Muscle of back (tissue), 11 donors: ENCODE results near the gene SARS1. TPM values are rescaled to one million over a fixed set of nuclear protein-coding genes. Genes with fewer than 3 reads are reported as not detected.

Experiments used
- DNase-seq, 3 donors: peaks; one replicate each; pipeline versions ENCODE4 v3.0.0 to v3.0.0-alpha.2; 2013
- polyA plus RNA-seq, 10 donors: library from polyadenylated mRNA; unstranded; fragments of 120-200 nt; gene quantifications; one replicate each; pipeline ENCODE4 v1.2.1, GENCODE V29; 2013; ENCODE audit not compliant: insufficient read length in 10 of 10

SARS1 gene
- polyA plus RNA-seq, 10 donors: 79.7 to 94.0 (median 84.8) TPM

DNA sequence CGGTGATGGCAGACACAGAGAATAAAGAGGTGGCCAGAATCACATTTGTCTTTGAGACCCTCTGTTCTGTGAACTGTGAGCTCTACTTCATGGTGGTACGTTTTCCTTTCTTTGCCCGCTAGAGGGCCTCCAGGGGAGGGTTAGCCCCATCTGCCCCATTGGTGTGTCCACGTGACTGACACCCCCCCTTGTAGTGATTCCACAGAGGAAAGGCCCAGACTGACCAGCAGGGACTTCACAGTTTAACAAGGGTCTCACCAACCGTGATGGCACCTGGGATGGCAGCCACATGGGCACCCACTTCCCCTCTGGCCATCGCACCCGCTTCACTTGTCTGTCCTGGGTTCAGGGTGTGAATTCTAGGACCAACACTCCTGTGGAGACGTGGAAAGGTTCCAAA, 22.3 kb upstream of the SARS1 start:
- DNase-seq: no peak

GRCh38 chr1:109191891-109192290, 21.8 kb upstream of the SARS1 start:
- DNase-seq: no peak

- DNase-seq: no peak
These were observed 21.3 kb upstream of the SARS1 start for GRCh38 chr1:109192433-109192832.

DNA sequence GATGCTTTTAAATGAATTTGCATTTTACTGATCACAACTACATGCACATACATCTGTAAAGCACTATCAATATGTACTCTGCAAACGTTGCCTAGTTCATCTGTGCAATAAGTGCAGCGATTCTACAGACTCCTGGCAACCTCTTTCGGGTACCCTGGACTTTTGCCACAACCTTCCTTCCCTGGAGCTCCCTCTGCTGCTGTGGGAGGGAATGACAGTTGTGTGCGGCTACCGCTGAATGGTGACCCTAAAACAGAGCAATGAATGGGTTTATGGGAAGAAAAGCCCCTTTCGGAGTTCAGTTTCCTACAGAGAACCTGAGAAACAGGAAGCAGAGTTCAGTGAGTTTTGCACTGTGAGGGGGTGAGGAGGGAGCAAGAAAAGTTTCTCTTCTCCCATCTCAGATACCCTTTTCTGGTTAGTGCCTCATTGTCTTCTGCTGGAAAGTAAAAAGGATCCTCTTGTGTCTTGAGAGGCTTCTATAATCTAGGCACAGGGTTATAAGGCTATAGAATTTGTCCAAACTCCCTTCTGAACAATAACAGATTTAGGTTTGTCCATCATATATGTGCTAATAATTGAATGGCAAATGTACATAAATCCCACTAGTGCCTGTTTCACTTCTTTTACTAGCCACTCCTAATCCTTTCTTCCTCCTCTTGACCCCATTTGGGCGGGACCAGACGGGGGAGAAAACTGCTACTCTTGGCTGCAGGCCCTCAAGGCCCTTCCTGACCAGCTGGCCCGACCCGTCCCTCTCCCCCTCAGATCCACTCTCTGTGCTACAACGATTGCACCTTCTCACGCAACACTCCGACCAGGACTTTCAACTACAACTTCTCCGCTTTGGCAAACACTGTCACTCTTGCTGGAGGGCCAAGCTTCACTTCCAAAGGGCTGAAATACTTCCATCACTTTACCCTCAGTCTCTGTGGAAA, 19.8 kb upstream of the SARS1 start:
- DNase-seq: no peak

DNA sequence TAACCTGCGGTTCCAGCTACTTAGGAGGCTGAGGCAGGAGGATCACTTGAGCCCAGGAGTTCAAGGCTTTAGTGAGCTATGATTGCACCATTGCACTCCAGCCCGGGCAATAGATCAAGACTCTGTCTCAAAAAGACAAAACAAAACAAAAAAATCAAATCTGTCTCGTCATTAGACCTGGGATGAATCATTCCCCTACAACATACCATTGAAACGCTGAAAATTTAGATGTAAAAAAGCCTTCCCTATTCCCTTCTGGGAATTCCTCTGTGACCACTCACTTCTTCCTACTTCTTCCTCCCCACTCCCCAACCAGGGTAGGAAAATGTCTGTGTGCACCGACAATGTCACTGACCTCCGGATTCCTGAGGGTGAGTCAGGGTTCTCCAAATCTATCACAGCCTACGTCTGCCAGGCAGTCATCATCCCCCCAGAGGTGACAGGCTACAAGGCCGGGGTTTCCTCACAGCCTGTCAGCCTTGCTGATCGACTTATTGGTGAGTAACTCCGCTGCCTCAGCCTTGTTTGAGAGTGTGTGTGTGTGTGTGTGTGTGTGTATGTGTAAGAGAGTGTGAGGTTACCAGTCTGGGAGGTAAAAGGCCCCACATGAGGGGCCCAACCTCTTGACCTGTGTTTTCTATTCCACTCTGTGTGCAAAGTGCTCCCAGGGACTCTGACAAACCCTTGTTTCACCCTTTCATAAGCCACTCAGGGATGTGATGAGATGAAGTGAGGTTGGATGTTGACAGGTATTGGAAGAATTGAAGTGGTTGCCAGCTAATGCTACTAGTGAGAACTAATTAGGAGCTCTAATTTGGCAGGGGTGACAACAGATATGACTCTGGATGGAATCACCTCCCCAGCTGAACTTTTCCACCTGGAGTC, 16.3 kb upstream of the SARS1 start:
- peak in 1 of 3 donors; percentile 98 for DNase-seq

- peak in 1 of 3 donors; percentile 50 for DNase-seq
These were observed 15.5 kb upstream of the SARS1 start for GRCh38 chr1:109198043-109198695.

- DNase-seq: no peak
These were observed 15.0 kb upstream of the SARS1 start for GRCh38 chr1:109198745-109199144.

DNA sequence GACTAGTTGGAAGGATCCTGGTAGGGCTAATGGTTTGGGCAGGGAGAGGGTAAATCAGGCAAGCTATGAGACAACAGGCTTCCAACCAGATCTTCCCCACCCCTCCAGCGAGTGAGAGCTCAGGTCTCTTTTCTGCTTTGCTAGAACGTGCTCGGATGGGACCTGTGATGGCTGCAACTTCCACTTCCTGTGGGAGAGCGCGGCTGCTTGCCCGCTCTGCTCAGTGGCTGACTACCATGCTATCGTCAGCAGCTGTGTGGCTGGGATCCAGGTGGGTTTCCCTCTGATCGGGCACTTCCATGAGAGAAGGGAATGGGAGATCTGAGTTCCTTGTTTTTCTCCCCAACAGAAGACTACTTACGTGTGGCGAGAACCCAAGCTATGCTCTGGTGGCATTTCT, 14.0 kb upstream of the SARS1 start:
- no peak for DNase-seq

DNA sequence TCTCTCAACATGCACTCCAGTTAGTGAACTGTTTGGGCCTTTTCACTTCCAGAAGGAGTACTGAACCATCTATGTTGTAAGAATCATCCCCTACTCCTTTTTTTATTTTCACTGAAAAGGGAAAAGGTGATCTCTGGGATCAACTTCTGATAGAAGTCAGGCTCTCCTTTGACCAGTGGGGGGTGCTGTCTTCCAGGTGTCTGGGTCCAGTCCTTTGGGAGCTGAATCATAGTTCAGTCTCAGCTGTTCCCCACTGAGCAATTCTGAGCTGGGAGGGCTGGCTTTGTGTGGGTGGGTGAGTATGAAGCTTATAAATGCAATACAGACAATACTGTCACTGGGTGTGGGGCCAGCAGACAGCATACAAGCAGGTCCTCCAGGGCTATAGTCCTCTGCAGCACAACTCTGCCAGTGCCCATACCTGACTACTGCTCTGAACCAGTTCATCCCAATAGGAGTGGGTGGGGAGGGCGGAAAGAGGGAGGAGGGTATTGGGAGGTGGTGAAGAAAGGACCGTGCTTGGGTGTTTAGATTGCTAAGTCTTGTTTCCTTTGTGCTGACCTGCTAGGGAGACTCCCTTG, 12.5 kb upstream of the SARS1 start:
- DNase-seq: peak in 1 of 3 donors; percentile 68

DNA sequence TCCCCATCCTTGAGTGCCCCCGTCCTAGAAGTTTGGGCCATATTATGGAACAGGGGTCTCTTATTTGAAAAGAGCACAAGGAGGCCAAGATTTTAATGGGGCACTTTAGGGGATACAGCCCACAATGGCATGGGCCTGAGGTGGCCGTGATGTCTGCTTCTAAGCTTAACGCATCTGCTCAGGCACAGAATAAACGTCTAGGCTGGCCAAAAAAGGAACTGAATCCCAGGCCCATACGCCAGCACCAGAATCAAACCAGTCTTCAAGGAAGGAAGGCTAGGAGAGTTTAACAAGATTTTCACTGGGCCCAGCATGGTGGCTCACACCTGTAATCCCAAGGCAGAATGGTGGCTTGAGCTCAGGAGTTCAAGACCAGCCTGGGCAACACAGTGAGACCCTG, 9.2 kb upstream of the SARS1 start:
- DNase-seq: no peak

GRCh38 chr1:109206339-109206738, 7.4 kb upstream of the SARS1 start:
- no peak for DNase-seq

DNA sequence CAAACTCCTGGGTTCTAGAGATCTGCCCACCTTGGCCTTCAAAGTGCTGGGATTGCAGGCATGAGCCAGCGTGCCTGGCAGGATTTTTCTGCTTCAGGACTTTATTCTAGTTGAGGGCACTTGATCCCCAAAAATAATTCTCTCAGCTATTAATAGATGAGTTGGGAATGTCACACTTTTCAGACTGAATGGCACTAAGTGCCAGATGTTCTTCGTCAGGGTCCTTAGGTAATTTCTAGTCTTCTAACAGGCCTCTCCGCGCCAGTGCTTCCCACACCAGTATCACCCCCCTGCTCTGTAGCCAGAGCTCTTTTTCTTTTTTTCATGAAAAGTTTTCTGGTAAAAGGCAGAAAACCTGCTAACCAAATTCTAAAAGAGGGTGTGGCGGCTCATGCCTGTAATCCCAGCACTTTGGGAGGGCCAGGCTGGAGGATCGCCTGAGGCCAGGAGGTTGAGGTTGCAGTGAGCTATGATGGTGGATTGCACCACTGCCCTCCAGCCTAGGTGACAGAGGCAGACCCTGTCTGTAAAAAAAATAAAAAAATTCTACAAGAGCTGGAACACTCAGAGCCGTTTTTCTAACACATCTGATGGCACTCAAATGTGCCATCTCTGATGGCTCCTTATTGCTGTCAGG, 6.1 kb upstream of the SARS1 start:
- no peak for DNase-seq

GRCh38 chr1:109208394-109208793, 5.3 kb upstream of the SARS1 start:
- no peak for DNase-seq

- peak in 2 of 3 donors; percentile 9 to 53 for DNase-seq
These were observed 4.8 kb upstream of the SARS1 start for GRCh38 chr1:109208836-109209463.

GRCh38 chr1:109210058-109210457, 3.7 kb upstream of the SARS1 start:
- no peak for DNase-seq

DNA sequence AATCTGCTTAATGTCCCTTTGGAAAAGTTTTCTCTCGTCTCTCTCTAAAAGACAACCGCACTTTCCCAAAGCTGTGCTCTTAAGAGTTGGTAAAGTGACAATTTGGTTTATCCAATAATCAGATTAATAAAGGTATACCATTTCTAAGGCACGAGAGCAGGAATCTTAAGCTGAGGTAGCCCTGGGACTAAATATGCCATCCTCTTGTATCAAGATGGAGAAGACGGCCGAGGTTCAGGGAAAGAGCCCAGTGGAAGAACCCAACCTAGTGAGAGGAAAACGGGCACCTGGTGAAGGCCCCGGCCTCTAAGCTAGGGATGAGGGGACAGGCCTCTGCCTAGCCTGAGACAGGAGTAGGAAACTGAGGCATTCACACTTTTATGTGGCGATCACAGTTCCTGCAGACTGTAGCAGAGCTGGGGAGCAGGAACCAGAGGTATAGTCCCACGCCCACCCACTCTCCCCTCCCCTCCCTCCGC, 334 bp upstream of the SARS1 start:
- no peak for DNase-seq

DNA sequence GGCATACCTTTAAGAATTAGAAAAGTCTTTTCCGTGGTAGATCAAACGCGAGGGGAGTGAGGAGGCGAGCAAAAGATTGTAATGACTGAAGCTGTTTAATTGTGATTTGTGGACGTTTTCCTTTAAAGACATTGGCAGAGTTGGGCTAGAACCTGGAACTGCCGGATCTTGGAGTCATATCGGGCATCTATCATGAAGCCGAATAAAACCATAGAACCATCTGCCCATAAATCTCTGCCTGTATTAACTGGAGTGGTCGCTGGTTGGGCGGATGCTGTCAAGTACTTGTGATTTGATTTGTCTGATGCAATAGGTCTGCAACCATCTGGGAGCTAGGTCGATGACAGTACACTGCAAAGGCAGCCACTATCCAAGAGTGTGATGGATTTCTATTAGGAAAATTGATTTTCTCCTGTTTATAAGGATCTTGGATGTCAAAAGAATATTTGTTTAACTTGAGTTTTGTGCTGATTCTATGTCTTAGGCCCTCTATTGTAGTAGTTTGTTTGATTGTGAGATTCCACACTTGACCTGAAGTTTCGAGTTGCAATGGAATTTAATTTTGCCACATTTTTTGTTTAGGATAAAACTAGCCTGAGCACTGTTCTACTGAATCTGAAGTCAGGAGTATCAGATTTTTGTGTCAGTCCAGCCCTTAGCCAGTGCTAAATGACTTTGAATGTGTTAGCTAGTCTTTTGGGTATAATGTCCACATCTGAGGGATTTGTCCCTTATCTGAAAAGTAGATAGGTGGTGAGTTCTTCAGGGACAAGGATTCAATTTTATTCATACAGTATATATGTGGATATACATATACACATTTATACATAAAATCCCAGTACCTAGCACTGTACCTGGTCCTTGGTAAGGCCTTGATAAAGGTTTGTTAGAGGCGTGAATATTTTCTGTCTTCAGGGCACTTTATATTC, 1.2 kb downstream of the SARS1 start:
- DNase-seq: peak; percentile 51 to 87 (median 63)

DNA sequence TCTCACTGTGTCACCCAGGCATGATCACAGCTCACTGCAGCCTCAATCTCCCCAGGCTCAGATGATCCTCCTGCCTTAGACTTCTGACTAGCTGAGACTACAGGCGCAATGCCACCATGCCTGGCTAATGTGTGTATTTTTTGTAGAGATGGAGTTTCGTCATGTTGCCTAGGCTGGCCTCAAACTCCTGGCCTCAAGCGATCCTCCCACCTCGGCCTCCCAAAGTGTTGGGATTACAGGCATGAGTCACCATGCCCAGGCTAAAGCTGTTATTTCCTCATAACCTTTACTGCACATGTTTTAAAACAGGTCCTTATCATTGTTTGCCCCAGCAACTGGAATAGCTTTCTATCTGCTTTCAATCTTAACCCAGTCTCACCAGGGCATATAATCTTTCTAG, 2.9 kb downstream of the SARS1 start:
- no peak for DNase-seq

GRCh38 chr1:109218516-109218915, 4.8 kb downstream of the SARS1 start:
- no peak for DNase-seq
